BJ (cell line): ENCODE results near the gene CFDP1. TPM values are rescaled to one million over a fixed set of nuclear protein-coding genes. Genes with fewer than 3 reads are reported as not detected.

ENCODE experiments used
- CTCF ChIA-PET: fragments of 350-600 bp; formaldehyde crosslinking; extraction: SDS; loops from one replicate; lab custom pipeline; 2021; ENCODE audit warnings: antibody characterized with exemption, inconsistent platforms; lab: Yijun Ruan, JAX
- POLR2A ChIA-PET: fragments of 300-600 bp; sonication (Branson Sonifier 250); formaldehyde crosslinking; extraction: SDS; loops from one replicate; lab custom pipeline; 2021; ENCODE audit warnings: antibody characterized with exemption; lab: Charles Lee
- DNase-seq: peaks from one replicate; pipeline ENCODE4 v3.0.0-alpha.2; 2011; ENCODE audit warnings: low read depth
- H3K27me3 ChIP-seq: 2 replicates; pipeline ENCODE4 v1.6.0; 2011; ENCODE audit warnings: low read length; ENCODE audit not compliant: control insufficient read depth, insufficient read depth
- H3K36me3 ChIP-seq: 2 replicates; pipeline ENCODE4 v1.5.1; 2011; ENCODE audit warnings: low read length; ENCODE audit not compliant: control insufficient read depth, insufficient read depth
- H3K4me3 ChIP-seq: 2 replicates; pipeline ENCODE4 v1.5.1; 2011; ENCODE audit warnings: low read depth, mild to moderate bottlenecking, control low read depth, low read length
- CTCF ChIP-seq: IDR thresholded peaks from 2 replicates; pipeline ENCODE4 v1.5.1; 2011; ENCODE audit warnings: low read depth, mild to moderate bottlenecking, control low read depth, inconsistent platforms, low read length, moderate library complexity; ENCODE audit not compliant: insufficient read depth
- polyA plus RNA-seq: library from polyadenylated mRNA; depleted of rRNA; stranded (reverse); fragments of >200 nt; gene quantifications from 2 replicates; pipeline ENCODE4 v1.2.3, GENCODE V29; 2011

CFDP1 gene
- polyA plus RNA-seq, 1 experiment, result 10.9 TPM

- CTCF ChIA-PET, result interaction anchor here (2.1 kb wide), 1 partner anchor 10 kb away, joined by 6 read pairs; no protein-coding TSS in a partner anchor
- H3K4me3 ChIP-seq, result no peak overlapping the region
Measured at GRCh38 chr16:75362846-75363245, 70.5 kb downstream of the CFDP1 start.

GRCh38 chr16:75361936-75362335 lies 71.4 kb downstream of the CFDP1 start:
- no peak for TF ChIP-seq CTCF
- DNase-seq, result no peak
- Histone ChIP-seq H3K27me3 (no peaks in the 10 kb centered on the region), H3K4me3 (no peak overlapping the region), H3K36me3 (no peaks in the 10 kb centered on the region; the same call in 1 of the 2 replicates)
- ChIA-PET CTCF (interaction anchor here (2.1 kb wide), 1 partner anchor 11 kb away, joined by 6 read pairs; no protein-coding TSS in a partner anchor), POLR2A (no interaction called here)

More at GRCh38 chr16:75362846-75363245, 70.5 kb downstream of the CFDP1 start:
- H3K27me3 ChIP-seq, result no peaks in the 10 kb centered on the region
- TF ChIP-seq CTCF, result no peak
- H3K36me3 ChIP-seq, result no peaks in the 10 kb centered on the region; the same call in 1 of the 2 replicates
- POLR2A ChIA-PET, result no interaction called here
- no peak for DNase-seq

DNA sequence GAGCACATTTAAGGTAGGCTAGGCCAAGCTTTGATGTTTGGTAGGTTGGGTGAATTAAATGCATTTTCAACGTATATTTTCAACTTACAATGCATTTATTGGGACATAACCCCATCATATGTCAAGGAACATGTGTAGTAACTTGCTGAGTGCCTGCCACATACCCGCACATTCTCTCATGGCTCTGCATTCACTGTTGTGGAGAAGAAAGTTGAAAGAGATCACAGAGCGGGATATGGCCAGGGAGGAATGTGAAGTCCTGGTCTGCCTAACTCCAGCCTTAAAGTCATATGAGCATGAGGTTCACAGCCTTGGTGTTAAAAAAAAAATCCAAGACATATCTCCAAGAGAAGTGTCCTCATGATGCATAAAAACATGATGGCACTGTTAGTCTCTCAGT lies 79.1 kb downstream of the CFDP1 start:
- no peak for DNase-seq
- Histone ChIP-seq H3K4me3 (no peak overlapping the region), H3K27me3 (no peaks in the 10 kb centered on the region), H3K36me3 (no peaks in the 10 kb centered on the region)
- no peak for TF ChIP-seq CTCF
- CTCF ChIA-PET, result no interaction called here
- POLR2A ChIA-PET, result no interaction called here

DNA sequence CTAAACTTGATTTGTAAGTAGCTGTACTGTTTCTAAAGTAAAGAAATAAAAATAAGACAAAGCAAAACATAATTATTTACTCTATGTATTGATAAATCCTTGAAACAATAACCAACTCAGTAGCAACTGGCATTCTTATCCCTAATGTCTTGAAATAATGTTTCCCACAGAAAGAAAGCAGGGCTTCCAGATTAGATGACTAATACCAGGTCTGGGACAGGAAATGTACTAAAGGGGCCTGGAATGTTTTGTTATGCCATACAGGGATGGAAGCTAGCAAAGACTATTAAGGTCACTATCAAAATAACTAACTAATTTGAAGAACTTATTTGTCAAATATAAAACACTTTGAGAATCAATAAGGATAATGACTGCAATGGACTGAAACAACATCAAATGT lies 82.1 kb downstream of the CFDP1 start:
- no peak for TF ChIP-seq CTCF
- POLR2A ChIA-PET, result no interaction called here
- DNase-seq, result peak; percentile 47
- CTCF ChIA-PET, result interaction anchor here (0.8 kb wide), 1 partner anchor 118 kb away, joined by 3 read pairs; no protein-coding TSS in a partner anchor
- H3K27me3 ChIP-seq, result no peaks in the 10 kb centered on the region
- H3K36me3 ChIP-seq, result no peaks in the 10 kb centered on the region
- H3K4me3 ChIP-seq, result no peak overlapping the region

- POLR2A ChIA-PET, result no interaction called here
- CTCF ChIA-PET, result interaction anchor here (1.3 kb wide), 1 partner anchor 32 kb away, joined by 3 read pairs; no protein-coding TSS in a partner anchor
- no peak overlapping the region for H3K4me3 ChIP-seq
- DNase-seq, result no peak
- H3K27me3 ChIP-seq, result no peaks in the 10 kb centered on the region
- TF ChIP-seq CTCF, result no peak
- H3K36me3 ChIP-seq, result no peaks in the 10 kb centered on the region
Measured at GRCh38 chr16:75345711-75346110, 87.6 kb downstream of the CFDP1 start.
